Myocyte (in vitro differentiated cells): ENCODE data around the gene LLPH. TPM values are rescaled to one million over a fixed set of nuclear protein-coding genes. Genes with fewer than 3 reads are reported as not detected.
A peak's percentile ranks its signal among the peaks of the same experiment; 100 is the strongest.

Experiments
- DNase-seq: peaks from one replicate; pipeline ENCODE4 v3.0.0-alpha.2; 2012; ENCODE audit warnings: low read depth
- total RNA-seq: library from RNA; depleted of rRNA; stranded (reverse); fragments of >200 nt; gene quantifications from 2 replicates; pipeline ENCODE4 v1.2.3, GENCODE V29; 2014

The LLPH gene
- total RNA-seq, 1 donor from 2014 or later: 19.0 TPM

DNA sequence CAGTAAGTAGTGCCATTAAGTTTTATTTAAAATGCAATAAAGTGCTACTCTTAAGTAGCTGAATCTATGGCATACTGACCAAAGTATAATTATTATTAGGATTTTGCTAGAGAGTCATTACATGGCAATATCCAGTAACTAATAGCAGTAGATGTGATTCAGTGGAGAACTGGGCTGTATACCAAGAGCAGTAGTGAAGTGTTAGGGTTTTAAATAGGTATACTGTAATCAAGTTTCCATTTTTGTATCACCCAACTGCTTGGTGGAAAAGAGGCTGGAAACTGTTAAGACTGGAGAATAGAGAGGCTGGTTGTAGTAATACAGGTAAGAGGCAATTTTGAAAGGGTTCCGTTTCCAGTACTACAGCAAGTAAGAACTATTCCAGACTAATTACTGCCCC is 13.3 kb upstream of the LLPH start:
- DNase-seq: peak; percentile 24

- no peak for DNase-seq
Measured at GRCh38 chr12:66142826-66143225, 12.3 kb upstream of the LLPH start.

- DNase-seq: no peak
Measured at GRCh38 chr12:66141299-66141698, 10.7 kb upstream of the LLPH start.

DNA sequence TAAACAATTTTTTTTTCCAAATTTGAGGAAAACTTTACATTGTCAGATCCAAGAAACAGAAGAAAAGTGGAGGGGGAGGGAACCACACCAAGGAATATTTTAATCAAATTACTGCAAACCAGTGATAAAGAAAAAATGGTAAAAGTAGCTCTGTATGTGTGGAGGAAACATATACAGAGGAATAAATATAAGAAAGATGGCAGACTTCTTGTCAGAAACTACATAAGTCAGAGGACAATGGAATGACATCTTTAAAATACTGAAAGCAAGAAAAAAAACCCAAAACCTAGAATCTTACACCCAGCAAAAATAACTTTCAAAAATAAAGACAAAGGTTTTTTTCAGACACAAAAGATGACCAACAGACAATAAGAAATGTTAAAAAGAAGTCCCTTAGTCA is 10.2 kb upstream of the LLPH start:
- no peak for DNase-seq

DNA sequence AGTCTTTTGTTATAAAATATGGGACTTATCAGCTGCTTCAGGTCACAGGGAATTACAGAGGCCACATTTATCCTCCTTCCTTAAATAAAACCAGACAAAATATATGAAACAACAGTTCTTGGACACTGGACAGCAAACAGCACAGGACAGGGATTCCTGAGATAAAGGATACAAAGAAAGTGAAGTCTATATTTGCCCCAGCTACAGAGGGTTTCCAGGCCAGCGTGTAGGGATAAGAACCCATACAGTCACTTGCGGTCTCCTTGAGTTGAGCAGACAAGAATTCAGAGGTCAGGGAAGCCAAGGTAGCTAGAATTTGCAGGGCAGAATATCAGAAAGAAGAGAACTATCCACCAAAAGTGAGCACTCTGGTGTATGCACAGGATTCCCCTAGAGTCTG is 8.8 kb upstream of the LLPH start:
- DNase-seq: no peak

DNA sequence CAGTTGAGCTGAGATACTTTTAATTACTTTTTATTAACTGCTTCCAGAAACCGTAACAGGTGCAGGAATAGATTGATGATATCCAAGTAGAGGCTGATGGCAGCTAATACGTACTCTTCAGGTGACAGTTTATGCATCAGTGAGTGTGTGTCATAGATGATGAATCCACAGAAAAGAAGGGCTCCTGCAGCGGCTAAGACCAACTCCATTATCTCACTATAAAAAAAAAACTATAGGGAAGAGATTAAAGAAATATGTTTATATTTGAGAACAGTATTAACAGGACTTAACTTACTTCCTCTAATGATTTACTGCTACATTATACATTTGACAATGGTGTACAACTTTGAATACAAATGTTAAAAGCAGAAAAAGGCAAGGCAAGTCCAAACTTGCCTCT is 7.4 kb upstream of the LLPH start:
- no peak for DNase-seq

DNA sequence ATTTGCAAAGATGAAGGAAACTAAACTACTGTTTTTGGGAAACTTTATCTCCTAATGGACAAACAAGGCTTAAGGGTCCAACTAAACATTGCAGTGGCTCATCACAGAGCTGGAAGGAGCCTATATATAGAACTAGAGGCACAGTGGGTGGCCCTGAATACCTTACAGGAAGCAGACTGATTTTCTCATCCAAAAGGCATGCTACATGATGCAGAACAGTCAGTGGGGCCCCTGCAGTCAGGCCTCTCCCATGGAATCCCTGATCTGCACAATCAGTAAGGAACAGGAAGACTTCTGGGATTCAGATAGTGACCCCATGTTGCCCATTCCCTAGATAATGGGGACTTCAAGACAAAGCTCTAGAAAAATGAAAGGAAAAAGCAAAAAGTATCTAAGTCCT is 1.9 kb upstream of the LLPH start:
- peak; percentile 27 for DNase-seq

DNA sequence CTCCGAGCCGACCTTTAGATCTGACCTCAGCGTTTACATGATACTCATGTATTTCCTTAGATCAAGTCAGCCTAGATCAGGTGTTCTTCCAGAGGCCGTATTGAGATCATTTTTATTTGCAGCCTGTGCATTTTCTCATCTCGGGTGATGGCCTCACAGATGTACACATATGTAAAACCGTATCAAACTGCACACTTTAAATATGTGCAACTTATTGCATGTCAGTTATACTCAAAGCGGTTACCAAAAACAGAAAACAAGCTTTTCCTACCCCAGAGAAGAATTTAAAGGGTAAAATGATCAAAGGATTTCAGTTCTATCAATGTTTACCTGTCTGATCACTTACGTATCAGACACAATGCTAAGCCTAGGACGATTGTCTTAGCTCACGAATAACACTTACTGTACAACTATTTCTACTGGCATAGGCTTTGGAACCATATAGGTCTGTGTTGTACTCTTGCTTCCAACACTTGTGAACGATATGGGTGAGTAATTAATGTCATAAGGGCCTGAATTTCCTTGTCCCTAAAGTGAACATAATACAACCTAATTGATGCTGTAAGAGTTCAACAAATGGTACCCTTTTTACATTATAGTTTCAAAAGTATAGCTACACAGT is 628 bp upstream of the LLPH start:
- no peak for DNase-seq

DNA sequence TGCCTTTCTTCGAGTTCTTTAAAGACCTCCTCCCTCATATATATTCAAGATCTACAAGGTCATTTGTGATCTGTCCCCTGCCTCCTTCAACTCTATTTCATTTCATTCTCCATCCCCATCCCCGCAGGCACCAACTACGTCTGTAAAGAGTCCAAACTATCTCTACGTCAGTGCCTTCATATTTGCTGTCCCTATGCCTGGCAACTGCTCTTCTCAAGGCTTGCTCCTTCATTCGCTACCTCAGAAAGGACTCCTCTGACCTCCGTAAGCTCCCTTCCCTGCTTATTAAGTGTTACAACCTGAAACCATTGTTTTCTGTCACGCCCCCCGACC is 650 bp downstream of the LLPH start:
- no peak for DNase-seq

GRCh38 chr12:66127650-66128049 is 2.9 kb downstream of the LLPH start:
- no peak for DNase-seq

DNA sequence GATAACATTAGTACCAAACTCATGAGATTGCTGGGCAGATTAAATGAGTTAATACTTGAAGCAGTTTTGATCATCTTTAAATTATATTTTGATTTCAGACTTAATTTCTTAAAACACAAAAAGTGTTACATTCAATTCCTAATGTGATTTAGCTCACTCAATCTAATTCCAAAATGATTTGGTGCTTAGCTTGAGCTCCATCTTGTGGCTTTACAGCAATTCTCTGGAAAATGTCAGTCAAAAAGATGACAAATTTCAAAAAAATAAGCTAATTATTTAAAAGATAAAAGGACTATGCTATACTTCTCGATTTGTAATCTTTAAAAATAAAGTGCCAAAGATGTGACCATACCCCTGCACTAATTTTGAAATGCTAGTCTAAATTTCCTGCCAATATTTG is 10.1 kb downstream of the LLPH start:
- no peak for DNase-seq

DNA sequence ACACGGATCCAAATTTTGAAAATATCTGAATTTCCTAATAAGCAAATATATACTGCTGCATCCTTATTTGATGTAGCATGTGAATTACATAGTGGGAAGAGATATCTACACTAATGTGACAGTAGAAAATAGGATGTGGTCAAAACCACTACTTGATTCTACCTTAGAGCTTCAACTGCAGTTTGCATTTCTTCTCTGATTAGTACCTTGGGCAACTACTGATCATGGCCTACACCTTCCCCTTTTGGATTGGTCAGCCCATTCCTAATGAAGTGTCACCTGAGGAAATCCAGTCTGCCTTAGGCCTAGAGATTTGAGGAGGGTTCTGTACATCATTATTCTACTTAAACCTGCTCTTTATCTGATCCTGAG is 10.7 kb downstream of the LLPH start:
- no peak for DNase-seq

GRCh38 chr12:66119229-66119869 is 11.2 kb downstream of the LLPH start:
- DNase-seq: no peak

- no peak for DNase-seq
Measured at GRCh38 chr12:66118240-66118891, 12.2 kb downstream of the LLPH start.

DNA sequence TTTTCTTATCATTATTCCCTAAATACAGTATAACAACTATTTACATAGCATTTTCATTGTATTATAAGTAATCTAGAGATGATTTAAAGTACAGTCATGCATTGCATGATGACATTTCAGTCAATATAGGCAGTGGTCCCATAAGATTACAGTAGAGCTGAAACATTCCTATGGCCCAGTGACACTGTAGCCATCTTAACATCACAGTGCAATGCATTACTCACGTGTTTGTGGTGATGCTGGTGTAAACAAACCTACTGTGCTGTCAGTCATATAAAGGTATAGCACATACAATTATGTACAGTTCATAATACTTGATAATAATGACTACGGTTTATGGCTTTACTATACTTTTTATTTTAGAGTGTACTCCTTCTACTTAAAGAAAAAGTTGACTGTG is 13.3 kb downstream of the LLPH start:
- DNase-seq: no peak

DNA sequence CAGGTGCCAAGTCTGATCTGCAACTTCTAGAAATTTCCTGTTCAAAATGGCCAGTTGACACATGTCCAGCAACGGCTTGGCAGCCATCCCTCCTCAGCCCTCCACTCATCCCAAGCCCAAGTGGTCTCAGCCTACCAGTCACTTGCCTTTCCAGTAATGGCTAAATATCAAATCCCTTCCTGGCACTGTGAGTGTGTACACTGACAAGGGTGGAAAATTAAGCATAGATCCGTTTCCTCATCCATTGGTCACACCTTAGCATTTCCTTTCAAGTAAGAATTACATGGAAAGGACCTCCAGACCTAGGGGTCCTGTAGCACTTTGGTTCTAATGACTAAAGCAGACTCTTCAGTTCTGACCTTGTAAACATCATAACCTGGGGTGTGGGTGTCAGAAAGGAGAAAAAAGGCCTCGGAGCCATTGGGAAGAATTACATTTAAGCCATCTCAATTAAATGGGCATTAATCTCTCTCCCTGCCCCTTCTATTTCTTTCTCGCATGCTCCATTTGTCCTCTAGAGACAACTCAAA is 15.4 kb downstream of the LLPH start:
- DNase-seq: no peak

DNA sequence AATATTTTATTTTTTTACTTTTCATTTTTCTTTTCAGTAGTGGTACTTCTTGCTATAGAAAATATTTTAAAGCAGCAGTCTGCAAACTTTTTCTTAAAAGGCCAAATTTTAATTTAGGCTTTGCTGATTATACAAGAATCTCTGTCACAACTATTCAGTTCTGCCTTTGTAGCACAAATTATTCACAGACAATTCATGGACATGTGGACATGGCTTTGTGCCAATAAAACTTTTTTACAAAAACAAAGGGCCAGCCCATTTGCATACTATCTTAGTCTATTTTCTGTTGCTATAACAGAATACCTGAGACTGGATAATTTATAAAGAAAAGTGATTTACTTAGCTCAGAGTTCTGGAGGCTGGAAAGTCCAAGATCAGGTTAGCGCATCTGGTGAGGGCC is 17.1 kb downstream of the LLPH start:
- DNase-seq: no peak

GRCh38 chr12:66111605-66112004 is 18.9 kb downstream of the LLPH start:
- no peak for DNase-seq

GRCh38 chr12:66109056-66109455 is 21.5 kb downstream of the LLPH start:
- DNase-seq: no peak

DNA sequence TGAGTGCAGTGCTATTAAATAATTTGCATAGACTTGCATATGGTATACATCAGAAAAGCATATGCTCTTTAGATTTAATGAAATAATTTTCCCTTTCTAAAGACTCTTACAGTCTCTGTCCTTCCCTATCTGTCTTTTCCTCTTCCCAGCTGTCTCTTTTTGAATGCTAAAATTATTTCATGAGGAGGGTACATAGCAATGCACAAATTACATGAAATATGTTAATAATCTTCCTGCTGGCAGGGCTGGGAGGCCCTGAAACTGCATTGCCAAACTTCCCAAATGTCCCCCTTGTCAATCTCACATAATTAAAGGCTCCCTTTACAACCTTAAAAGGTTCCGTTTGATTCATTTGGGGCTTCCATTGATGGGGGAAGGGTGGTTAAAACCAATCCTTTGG is 22.2 kb downstream of the LLPH start:
- no peak for DNase-seq

- peak; percentile 93 for DNase-seq
Measured at GRCh38 chr12:66107451-66107915, 23.1 kb downstream of the LLPH start.

DNA sequence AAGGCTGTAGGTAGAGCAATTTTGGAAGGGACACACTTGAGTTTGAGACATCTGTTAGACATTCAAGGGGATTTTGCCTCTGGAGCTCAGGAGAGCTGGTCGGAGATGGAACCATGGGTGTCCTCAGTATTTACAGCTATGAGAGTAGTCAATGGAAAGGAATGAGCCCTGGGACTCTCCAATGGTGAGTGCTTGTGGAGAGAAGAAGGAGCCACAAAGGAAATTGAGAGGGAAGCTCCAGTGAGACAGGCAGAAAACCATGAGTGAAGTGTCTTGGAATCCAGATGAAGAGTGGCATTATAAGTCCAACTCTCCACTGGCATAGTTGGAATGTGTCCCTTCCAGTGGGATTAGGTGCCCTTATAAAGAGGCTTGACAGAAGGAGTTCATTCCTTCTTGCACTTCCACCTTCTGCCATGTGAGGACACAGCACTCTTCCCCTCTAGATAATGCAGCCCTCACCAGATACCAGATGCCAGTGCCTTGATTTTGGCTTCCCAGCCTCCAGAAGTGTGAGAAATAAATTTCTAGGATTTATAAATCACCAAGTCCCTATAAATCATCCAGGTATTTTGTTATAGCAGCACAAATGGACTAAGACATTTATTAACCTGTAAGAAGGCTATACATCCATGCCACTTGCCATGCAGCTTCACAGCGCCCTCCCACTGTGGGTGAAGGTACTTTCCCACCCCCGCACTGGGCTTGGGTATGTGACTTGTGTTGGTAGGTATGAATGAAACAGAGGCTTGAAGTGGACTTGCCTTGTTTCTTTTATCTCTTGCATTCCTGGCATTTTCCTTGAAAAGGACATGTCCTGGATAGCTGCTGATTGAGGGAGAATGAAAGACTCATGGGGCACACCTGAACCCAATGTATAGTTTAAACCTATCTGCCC is 27.3 kb downstream of the LLPH start:
- no peak for DNase-seq
